ENCODE data around the gene TNFRSF6B. TPM values are rescaled to one million over a fixed set of nuclear protein-coding genes. Genes with fewer than 3 reads are reported as not detected.

Gene TNFRSF6B
- total RNA-seq, 120 experiments from 2014 or later = 0.70 to 53.7 (median 9.1) TPM; not detected in 4

Other genes starting within 250 kb of the TNFRSF6B start
- gene KCNQ2, start 224.0 kb upstream of the TNFRSF6B start, total RNA-seq = 100 to 1,000 TPM in 119 of 120 experiments, 10 to 100 TPM in 1; 75.7 to 403 (median 241) TPM
- 100 to 1,000 TPM; 166 to 904 (median 657) TPM for gene EEF1A2, start 197.6 kb upstream of the TNFRSF6B start, total RNA-seq
- 100 to 1,000 TPM in 110 of 120 experiments, 10 to 100 TPM in 10; 80.2 to 340 (median 148) TPM for gene PPDPF, start 175.9 kb upstream of the TNFRSF6B start, total RNA-seq
- under 1 TPM in 66 of 120 experiments, not detected in 54; 0.13 to 0.64 (median 0.24) TPM for gene PTK6, start 159.3 kb upstream of the TNFRSF6B start, total RNA-seq
- gene SRMS, start 148.9 kb upstream of the TNFRSF6B start, total RNA-seq = not detected
- 1 to 10 TPM in 3 of 120 experiments, under 1 TPM in 50, not detected in 67; 0.13 to 2.1 (median 0.39) TPM for gene FNDC11, start 142.5 kb upstream of the TNFRSF6B start, total RNA-seq
- 10 to 100 TPM in 39 of 120 experiments, 1 to 10 TPM in 81; 3.1 to 36.9 (median 8.3) TPM for gene HELZ2, start 122.4 kb upstream of the TNFRSF6B start, total RNA-seq
- gene GMEB2, start 69.6 kb upstream of the TNFRSF6B start, total RNA-seq = 10 to 100 TPM in 67 of 120 experiments, 1 to 10 TPM in 53; 7.5 to 16.6 (median 10.2) TPM
- 100 to 1,000 TPM; 107 to 445 (median 317) TPM for gene STMN3, start 43.2 kb upstream of the TNFRSF6B start, total RNA-seq
- gene RTEL1, start 38.3 kb upstream of the TNFRSF6B start, total RNA-seq = 10 to 100 TPM; 24.4 to 94.5 (median 44.5) TPM
- 10 to 100 TPM; 37.8 to 65.5 (median 48.4) TPM for gene ARFRP1, start 11.3 kb downstream of the TNFRSF6B start, total RNA-seq
- gene ZGPAT, start 11.4 kb downstream of the TNFRSF6B start, total RNA-seq = 10 to 100 TPM; 18.4 to 46.9 (median 28.4) TPM
- 10 to 100 TPM in 115 of 120 experiments, 1 to 10 TPM in 5; 7.8 to 33.9 (median 16.9) TPM for gene LIME1, start 40.0 kb downstream of the TNFRSF6B start, total RNA-seq
- gene SLC2A4RG, start 43.1 kb downstream of the TNFRSF6B start, total RNA-seq = 10 to 100 TPM; 15.1 to 78.0 (median 33.5) TPM
- 10 to 100 TPM in 114 of 120 experiments, 1 to 10 TPM in 6; 7.8 to 28.3 (median 16.0) TPM for gene ZBTB46, start 134.6 kb downstream of the TNFRSF6B start, total RNA-seq
- under 1 TPM in 1 of 120 experiments, not detected in 119; 0.35 TPM for gene ABHD16B, start 164.8 kb downstream of the TNFRSF6B start, total RNA-seq
- 100 to 1,000 TPM in 4 of 120 experiments, 10 to 100 TPM in 116; 61.5 to 125 (median 76.3) TPM for gene TPD52L2, start 168.6 kb downstream of the TNFRSF6B start, total RNA-seq
- gene DNAJC5, start 198.5 kb downstream of the TNFRSF6B start, total RNA-seq = 100 to 1,000 TPM in 117 of 120 experiments, 10 to 100 TPM in 3; 69.5 to 175 (median 137) TPM

All from dorsolateral prefrontal cortex (tissue), 118 donors.